Cerebellar cortex (tissue), 1 donor: ENCODE data around the gene DCAF4.
A peak's percentile ranks its signal among the peaks of the same experiment; 100 is the strongest.
"Not testable (repeated sequence)": the region's sequence is repeated elsewhere in the genome, so short reads cannot be mapped to it uniquely, and the experiment has no call there.

ENCODE experiments used
- DNase-seq: peaks from one replicate; pipeline ENCODE4 v3.0.0-alpha.2; 2015; ENCODE audit warnings: low spot score

DCAF4 gene

GRCh38 chr14:72932893-72933292, 6.6 kb downstream of the DCAF4 start:
- no peak for DNase-seq

GRCh38 chr14:72939630-72940029, 13.4 kb downstream of the DCAF4 start:
- DNase-seq = no peak

GRCh38 chr14:72941286-72941985, 15.2 kb downstream of the DCAF4 start:
- DNase-seq = no peak

- no peak for DNase-seq
Measured at GRCh38 chr14:72942934-72943333, 16.7 kb downstream of the DCAF4 start.

- no peak for DNase-seq
Measured at GRCh38 chr14:72943876-72944430, 17.7 kb downstream of the DCAF4 start.

- no peak for DNase-seq
Measured at GRCh38 chr14:72945356-72946027, 19.2 kb downstream of the DCAF4 start.

GRCh38 chr14:72946491-72946890, 20.2 kb downstream of the DCAF4 start:
- no peak for DNase-seq

GRCh38 chr14:72947366-72948160, 21.3 kb downstream of the DCAF4 start:
- no peak for DNase-seq

GRCh38 chr14:72948481-72949138, 22.3 kb downstream of the DCAF4 start:
- peak; percentile 74 for DNase-seq

GRCh38 chr14:72952171-72952570, 25.9 kb downstream of the DCAF4 start:
- no peak for DNase-seq

- not testable (repeated sequence) for DNase-seq
Measured at GRCh38 chr14:72956741-72957140, 30.5 kb downstream of the DCAF4 start.

- DNase-seq = no peak
Measured at GRCh38 chr14:72957213-72957612, 30.9 kb downstream of the DCAF4 start.

- no peak for DNase-seq
Measured at GRCh38 chr14:72958548-72958947, 32.3 kb downstream of the DCAF4 start.

- DNase-seq = not testable (repeated sequence)
Measured at GRCh38 chr14:72961016-72961415, 34.8 kb downstream of the DCAF4 start.

GRCh38 chr14:72961579-72962335, 35.5 kb downstream of the DCAF4 start:
- no peak for DNase-seq

- DNase-seq = not testable (repeated sequence)
Measured at GRCh38 chr14:72962336-72962754, 36.1 kb downstream of the DCAF4 start.

- DNase-seq = peak; percentile 44
Measured at GRCh38 chr14:72962829-72963312, 36.6 kb downstream of the DCAF4 start.

GRCh38 chr14:72965249-72965648, 39.0 kb downstream of the DCAF4 start:
- no peak for DNase-seq

GRCh38 chr14:72966038-72966437, 39.8 kb downstream of the DCAF4 start:
- DNase-seq = no peak

- no peak for DNase-seq
Measured at GRCh38 chr14:72968316-72968715, 42.1 kb downstream of the DCAF4 start.

GRCh38 chr14:72970058-72970630, 43.9 kb downstream of the DCAF4 start:
- no peak for DNase-seq
